ENCODE results near the gene SLC25A52. TPM values are rescaled to one million over a fixed set of nuclear protein-coding genes. Genes with fewer than 3 reads are reported as not detected.
"Not testable (repeated sequence)": the region's sequence is repeated elsewhere in the genome, so short reads cannot be mapped to it uniquely, and the experiment has no call there.

Gene SLC25A52
- not detected for total RNA-seq
- long read RNA-seq, result 0 reads

GRCh38 chr18:31760695-31761094 is at the start of gene SLC25A52:
TSS of gene SLC25A52 (minus strand) at chr18:31760880. CDS start at chr18:31760661, 219 bp downstream.
- DNase-seq (no peak), ATAC-seq (no peak)
- intact Hi-C loops (cut with DNase I), result no loop called here

- DNase-seq; intact Hi-C loops (cut with DNase I); ATAC-seq: not testable (repeated sequence)
These were observed 48.4 kb upstream of the SLC25A52 start for GRCh38 chr18:31809049-31809448.

- intact Hi-C loops (cut with DNase I), result no loop called here
- ATAC-seq (no peak), DNase-seq (no peak)
These were observed 40.4 kb upstream of the SLC25A52 start for GRCh38 chr18:31801078-31801477.

GRCh38 chr18:31799257-31799656 is 38.6 kb upstream of the SLC25A52 start:
- ATAC-seq; DNase-seq; intact Hi-C loops (cut with DNase I): not testable (repeated sequence)

- ATAC-seq, result no peak
- DNase-seq, result no peak
- intact Hi-C loops (cut with DNase I), result no loop called here
These were observed 37.7 kb upstream of the SLC25A52 start for GRCh38 chr18:31798399-31798798.

- intact Hi-C loops (cut with DNase I), result no loop called here
- ATAC-seq (no peak), DNase-seq (no peak)
These were observed 35.1 kb upstream of the SLC25A52 start for GRCh38 chr18:31795747-31796146.

GRCh38 chr18:31793531-31793930 is 32.9 kb upstream of the SLC25A52 start:
- ATAC-seq (no peak), DNase-seq (no peak)
- intact Hi-C loops (cut with DNase I), result no loop called here

GRCh38 chr18:31792580-31792911 is 31.9 kb upstream of the SLC25A52 start:
- DNase-seq, result no peak
- intact Hi-C loops (cut with DNase I), result no loop called here
- ATAC-seq, result no peak

GRCh38 chr18:31791817-31792579 is 31.3 kb upstream of the SLC25A52 start:
- ATAC-seq (no peak), DNase-seq (no peak)

GRCh38 chr18:31789409-31789808 is 28.7 kb upstream of the SLC25A52 start:
- intact Hi-C loops (cut with DNase I), result no loop called here
- ATAC-seq, result no peak
- DNase-seq, result no peak

More at GRCh38 chr18:31791817-31792579, 31.3 kb upstream of the SLC25A52 start:
- intact Hi-C loops (cut with DNase I), result no loop called here

- no peak for DNase-seq
- ATAC-seq, result no peak
- intact Hi-C loops (cut with DNase I), result no loop called here
These were observed 22.4 kb upstream of the SLC25A52 start for GRCh38 chr18:31783059-31783458.

GRCh38 chr18:31778391-31778950 is 17.8 kb upstream of the SLC25A52 start:
- ATAC-seq, result no peak
- no peak for DNase-seq
- intact Hi-C loops (cut with DNase I), result no loop called here

GRCh38 chr18:31776093-31776492 is 15.4 kb upstream of the SLC25A52 start:
- DNase-seq (no peak), ATAC-seq (no peak)
- intact Hi-C loops (cut with DNase I), result no loop called here

- ATAC-seq (no peak), DNase-seq (no peak)
- intact Hi-C loops (cut with DNase I), result no loop called here
These were observed 14.3 kb upstream of the SLC25A52 start for GRCh38 chr18:31774962-31775361.

- ATAC-seq (no peak), DNase-seq (no peak)
- intact Hi-C loops (cut with DNase I), result no loop called here
These were observed 13.8 kb upstream of the SLC25A52 start for GRCh38 chr18:31774477-31774785.

- ATAC-seq (no peak), DNase-seq (no peak)
- intact Hi-C loops (cut with DNase I), result no loop called here
These were observed 13.2 kb upstream of the SLC25A52 start for GRCh38 chr18:31773774-31774476.

- intact Hi-C loops (cut with DNase I), result no loop called here
- no peak for ATAC-seq
- DNase-seq, result no peak
These were observed 12.0 kb upstream of the SLC25A52 start for GRCh38 chr18:31772699-31773098.

- no peak for DNase-seq
- ATAC-seq, result no peak
- intact Hi-C loops (cut with DNase I), result no loop called here
These were observed 10.4 kb downstream of the SLC25A52 start for GRCh38 chr18:31750273-31750672.

GRCh38 chr18:31746396-31746795 is 14.3 kb downstream of the SLC25A52 start:
- intact Hi-C loops (cut with DNase I), result loop anchor here in 1 of 2 donors (10.0 kb wide), 2 partner anchors 68 to 228 kb away; no protein-coding TSS in a partner anchor
- no peak for ATAC-seq
- DNase-seq, result no peak

GRCh38 chr18:31744321-31745067 is 16.2 kb downstream of the SLC25A52 start:
- DNase-seq (no peak), ATAC-seq (no peak)
- intact Hi-C loops (cut with DNase I), result loop anchor here (5.0 to 10.0 kb wide), 3 partner anchors 70 to 233 kb away; no protein-coding TSS in a partner anchor

All from left cardiac atrium (tissue), 4 donors.